GM15510 (cell line): ENCODE results near the gene AFF2.

Experiments
- POLR2A ChIP-seq: IDR thresholded peaks from 3 replicates; pipeline ENCODE4 v1.6.1; 2011; ENCODE audit warnings: borderline replicate concordance; ENCODE audit not compliant: insufficient read length; ENCODE audit errors: extremely low read depth

AFF2 gene

GRCh38 chrX:148865277-148866210 lies 365.1 kb downstream of the AFF2 start:
- TF ChIP-seq POLR2A: no peak

- no peak for TF ChIP-seq POLR2A
Measured at GRCh38 chrX:148867596-148867995, 367.2 kb downstream of the AFF2 start.

GRCh38 chrX:148871422-148872160 lies 371.2 kb downstream of the AFF2 start:
- no peak for TF ChIP-seq POLR2A

- no peak for TF ChIP-seq POLR2A
Measured at GRCh38 chrX:148872161-148872535, 371.7 kb downstream of the AFF2 start.

DNA sequence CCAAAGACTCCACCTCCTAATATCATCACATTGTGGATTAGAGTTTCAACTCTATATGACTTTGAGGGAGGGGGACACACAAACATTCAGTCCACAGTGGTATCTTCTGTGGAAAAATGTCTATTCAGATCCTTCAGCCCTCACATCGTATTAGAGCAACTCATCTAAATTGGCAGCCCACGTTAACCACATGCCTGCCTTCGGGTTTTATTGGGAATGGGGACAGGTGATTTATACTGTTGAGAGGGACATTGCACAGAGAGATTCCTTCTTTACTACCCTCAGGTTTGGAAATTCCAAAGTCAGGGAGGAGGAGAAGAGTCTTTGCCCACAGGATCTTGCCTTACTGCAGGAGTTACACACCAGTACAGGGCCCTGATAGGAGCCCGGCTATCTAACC lies 372.5 kb downstream of the AFF2 start:
- no peak for TF ChIP-seq POLR2A

GRCh38 chrX:148874636-148875246 lies 374.3 kb downstream of the AFF2 start:
- TF ChIP-seq POLR2A: no peak

- no peak for TF ChIP-seq POLR2A
Measured at GRCh38 chrX:148878371-148878770, 378.0 kb downstream of the AFF2 start.

DNA sequence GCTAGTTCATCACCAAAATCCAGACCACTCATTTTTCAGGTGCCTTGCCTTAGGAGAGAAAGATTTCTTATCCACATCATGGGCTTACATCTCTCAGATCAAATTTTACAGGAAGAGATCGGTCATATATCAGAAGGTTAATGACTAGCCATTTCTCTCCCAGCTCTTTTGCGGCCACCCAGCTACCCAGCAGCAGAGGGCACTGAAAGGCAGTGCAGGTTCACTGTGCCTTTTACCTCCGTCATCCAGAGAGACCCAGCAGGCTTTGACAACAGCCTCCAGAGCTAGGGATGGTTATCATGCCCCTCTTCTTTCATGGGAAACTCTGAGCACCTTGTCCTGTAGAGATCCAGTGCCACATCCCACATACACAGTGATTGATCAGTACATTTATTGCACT lies 384.8 kb downstream of the AFF2 start:
- no peak for TF ChIP-seq POLR2A

GRCh38 chrX:148893395-148893794 lies 393.0 kb downstream of the AFF2 start:
- TF ChIP-seq POLR2A: no peak

- no peak for TF ChIP-seq POLR2A
Measured at GRCh38 chrX:148902581-148902980, 402.2 kb downstream of the AFF2 start.

DNA sequence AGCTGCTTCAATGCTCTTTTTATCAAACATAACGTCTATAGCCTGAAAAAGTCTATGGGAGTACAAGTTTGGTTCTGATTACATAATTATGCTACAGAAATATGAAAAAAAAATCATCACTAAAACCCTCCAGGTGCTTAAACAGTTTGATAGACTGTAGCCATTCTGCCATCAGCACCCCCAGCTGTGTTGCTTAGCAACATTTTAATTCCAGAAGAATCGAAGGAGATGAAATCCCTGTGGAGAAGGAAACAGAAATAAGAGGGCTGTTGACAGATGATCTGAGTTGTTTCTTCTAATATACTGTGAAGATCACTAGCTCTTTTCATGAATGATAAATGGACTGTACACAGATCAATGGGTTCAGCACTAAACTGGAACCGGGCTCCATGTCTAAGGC lies 402.8 kb downstream of the AFF2 start:
- TF ChIP-seq POLR2A: no peak

DNA sequence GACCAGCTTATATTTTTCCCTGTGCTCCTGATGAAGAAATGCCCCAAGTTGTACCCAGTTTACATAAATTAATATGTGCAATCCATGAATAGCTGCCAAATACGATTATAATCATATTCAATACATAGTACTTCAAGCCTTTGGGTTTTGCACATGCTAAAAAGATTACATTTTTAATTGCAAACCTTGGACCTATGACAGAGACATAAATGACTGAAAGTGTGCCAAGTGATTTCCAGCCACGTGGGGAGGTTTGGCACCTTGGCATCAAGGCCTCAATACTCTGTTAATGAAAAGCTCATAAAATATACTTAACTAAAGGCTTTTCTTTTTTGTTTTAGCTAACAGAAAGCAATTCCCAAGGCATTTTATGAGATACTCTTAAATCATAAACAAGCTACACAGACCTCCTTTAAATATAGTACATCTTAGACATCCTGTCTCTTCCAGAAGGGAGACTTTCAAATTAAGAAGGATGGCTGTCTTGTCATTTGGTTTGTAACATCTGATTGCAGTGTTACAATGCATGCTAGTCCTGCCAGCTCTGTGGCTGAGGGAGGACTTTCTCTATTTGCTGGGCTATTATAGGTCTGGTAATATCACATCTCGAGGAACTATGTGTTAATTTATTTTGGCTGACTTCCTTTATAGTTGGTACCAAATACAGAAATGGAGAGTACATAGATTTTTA lies 404.1 kb downstream of the AFF2 start:
- no peak for TF ChIP-seq POLR2A

- no peak for TF ChIP-seq POLR2A
Measured at GRCh38 chrX:148905400-148905799, 405.0 kb downstream of the AFF2 start.

- TF ChIP-seq POLR2A: no peak
Measured at GRCh38 chrX:148909758-148910157, 409.3 kb downstream of the AFF2 start.

GRCh38 chrX:148913971-148914370 lies 413.6 kb downstream of the AFF2 start:
- TF ChIP-seq POLR2A: no peak

DNA sequence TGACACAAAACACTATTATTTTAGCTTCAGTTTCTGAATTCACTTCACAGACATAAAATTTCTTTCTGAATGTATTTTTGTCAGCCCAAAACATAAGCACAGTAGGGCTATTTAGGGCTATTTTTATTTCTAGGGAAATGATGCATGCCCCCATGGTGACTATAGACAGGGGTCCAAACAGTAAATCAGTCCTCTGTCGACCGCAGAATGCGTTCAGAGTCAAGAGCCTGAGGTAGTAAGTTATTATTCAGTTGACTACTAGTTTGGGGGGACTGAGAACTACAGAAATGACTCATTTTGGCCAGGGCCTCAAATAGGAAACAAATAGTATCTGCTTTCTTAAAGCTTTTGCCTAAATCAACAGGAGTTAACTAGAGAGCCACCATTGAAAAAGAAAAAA lies 414.4 kb downstream of the AFF2 start:
- no peak for TF ChIP-seq POLR2A

- no peak for TF ChIP-seq POLR2A
Measured at GRCh38 chrX:148915474-148915873, 415.1 kb downstream of the AFF2 start.
